Liver (tissue), 9 donors: Measurements from ENCODE around the gene SCN2B. TPM values are rescaled to one million over a fixed set of nuclear protein-coding genes. Genes with fewer than 3 reads are reported as not detected.

Experiments
- DNase-seq: peaks from one replicate; pipeline ENCODE4 v3.0.0-alpha.2; 2017; ENCODE audit warnings: low spot score
- H3K27ac ChIP-seq, 2 donors: one replicate each; pipeline ENCODE4 v1.7.0; 2013; ENCODE audit warnings: inconsistent platforms in 2 of 2, low read length in 2 of 2, control low read depth in 1 of 2, low read depth in 1 of 2, mild to moderate bottlenecking in 1 of 2
- H3K27me3 ChIP-seq, 4 donors: one replicate each; pipeline versions ENCODE4 v1.6.1 to v1.7.0; 2013; ENCODE audit warnings: low read length in 3 of 4, inconsistent platforms in 1 of 4, mild to moderate bottlenecking in 1 of 4, moderate library complexity in 1 of 4; ENCODE audit not compliant: control insufficient read depth in 4 of 4, insufficient read depth in 4 of 4
- H3K36me3 ChIP-seq, 4 donors: one replicate each; pipeline versions ENCODE4 v1.6.1 to v1.7.0; 2013; ENCODE audit warnings: low read length in 3 of 4, mild to moderate bottlenecking in 3 of 4, low read depth in 1 of 4, moderate library complexity in 1 of 4; ENCODE audit not compliant: control insufficient read depth in 4 of 4, insufficient read depth in 3 of 4
- H3K4me1 ChIP-seq, 4 donors: one replicate each; pipeline versions ENCODE4 v1.6.1 to v1.7.0; 2013; ENCODE audit warnings: low read length in 3 of 4, mild to moderate bottlenecking in 3 of 4, moderate library complexity in 1 of 4; ENCODE audit not compliant: control insufficient read depth in 4 of 4, insufficient read depth in 4 of 4
- H3K4me3 ChIP-seq, 3 donors: one replicate each; pipeline versions ENCODE4 v1.6.1 to v1.7.0; 2013; ENCODE audit warnings: low read length in 3 of 3, control low read depth in 1 of 3, low read depth in 1 of 3, mild to moderate bottlenecking in 1 of 3
- H3K9ac ChIP-seq, 2 donors: one replicate each; pipeline ENCODE4 v1.7.0; 2013; ENCODE audit warnings: low read length in 2 of 2, mild to moderate bottlenecking in 2 of 2, moderate library complexity in 2 of 2, control low read depth in 1 of 2, low read depth in 1 of 2
- H3K9me3 ChIP-seq, 4 donors: one replicate each; pipeline versions ENCODE4 v1.6.1 to v1.7.0; 2013; ENCODE audit warnings: low read length in 3 of 4; ENCODE audit not compliant: control insufficient read depth in 4 of 4
- ATF3 ChIP-seq: IDR thresholded peaks from 2 replicates; pipeline ENCODE4 v1.6.1; 2016; ENCODE audit warnings: antibody characterized with exemption
- CTCF ChIP-seq: fragments of 150-350 bp; IDR thresholded peaks from 2 replicates; pipeline ENCODE4 v1.5.1; 2017; ENCODE audit warnings: improper control_type of control experiment, low read depth, low read length; ENCODE audit not compliant: missing input control
- EGR1 ChIP-seq, 2 donors: IDR thresholded peaks; 2 replicates each; pipeline ENCODE4 v1.6.1; 2016 to 2018; ENCODE audit warnings: antibody characterized with exemption in 2 of 2, low read depth in 2 of 2
- FOXA1 ChIP-seq: IDR thresholded peaks from 2 replicates; pipeline ENCODE4 v1.6.1; 2016; ENCODE audit warnings: antibody characterized with exemption
- FOXA2 ChIP-seq: IDR thresholded peaks from 2 replicates; pipeline ENCODE4 v1.6.1; 2016; ENCODE audit warnings: antibody characterized with exemption
- GABPA ChIP-seq, 2 donors: IDR thresholded peaks in 1 of 2; conservative IDR thresholded peaks in 1 of 2; 2 replicates each; pipeline ENCODE4 v1.6.1; 2016; ENCODE audit warnings: antibody characterized with exemption in 2 of 2, mild to moderate bottlenecking in 1 of 2, moderate library complexity in 1 of 2
- HNF4A ChIP-seq, 2 donors: conservative IDR thresholded peaks; 2 replicates each; pipeline ENCODE4 v1.6.1; 2016; ENCODE audit warnings: antibody characterized with exemption in 2 of 2, mild to moderate bottlenecking in 2 of 2
- HNF4G ChIP-seq: IDR thresholded peaks from 2 replicates; pipeline ENCODE4 v1.6.1; 2016; ENCODE audit warnings: antibody characterized with exemption
- JUND ChIP-seq, 2 donors: IDR thresholded peaks; 2 replicates each; pipeline ENCODE4 v1.6.1; 2016; ENCODE audit warnings: antibody characterized with exemption in 2 of 2
- MAX ChIP-seq: IDR thresholded peaks from 2 replicates; pipeline ENCODE4 v1.6.1; 2016; ENCODE audit warnings: antibody characterized with exemption
- NR2F2 ChIP-seq: IDR thresholded peaks from 2 replicates; pipeline ENCODE4 v1.6.1; 2016; ENCODE audit warnings: antibody characterized with exemption
- RAD21 ChIP-seq, 2 donors: IDR thresholded peaks; 2 replicates each; pipeline ENCODE4 v1.6.1; 2016; ENCODE audit warnings: antibody characterized with exemption in 2 of 2, mild to moderate bottlenecking in 2 of 2
- REST ChIP-seq: IDR thresholded peaks from 2 replicates; pipeline ENCODE4 v1.6.1; 2016; ENCODE audit warnings: antibody characterized with exemption, mild to moderate bottlenecking
- RXRA ChIP-seq, 2 donors: IDR thresholded peaks; 2 replicates each; pipeline ENCODE4 v1.6.1; 2017 to 2018; ENCODE audit warnings: antibody characterized with exemption in 2 of 2, mild to moderate bottlenecking in 1 of 2
- SP1 ChIP-seq: IDR thresholded peaks from 2 replicates; pipeline ENCODE4 v1.6.1; 2018; ENCODE audit warnings: antibody characterized with exemption, mild to moderate bottlenecking
- TAF1 ChIP-seq: conservative IDR thresholded peaks from 2 replicates; pipeline ENCODE4 v1.6.1; 2016; ENCODE audit warnings: antibody characterized with exemption, mild to moderate bottlenecking
- YY1 ChIP-seq: IDR thresholded peaks from 2 replicates; pipeline ENCODE4 v1.6.1; 2016; ENCODE audit warnings: antibody characterized with exemption, mild to moderate bottlenecking
- ZBTB33 ChIP-seq: IDR thresholded peaks from 2 replicates; pipeline ENCODE4 v1.6.1; 2016; ENCODE audit warnings: antibody characterized with exemption
- WGBS: extraction: QIAGEN DNeasy Blood & Tissue Kit; methylation state at CpG from one replicate; pipeline ENCODE4 v1.1.7; 2013; 5-methylcytosine and 5-hydroxymethylcytosine counted together
- polyA plus RNA-seq, 2 donors: library from polyadenylated mRNA; stranded (reverse) in 1 of 2; unstranded in 1 of 2; fragments of 200-250 nt in 1 of 2; fragments of >200 nt in 1 of 2; fragmentation: Nextera tagmentation in 1 of 2; extraction: Ambion mirVana in 1 of 2; gene quantifications; one replicate each; pipeline versions ENCODE4 v1.2.1 to v1.2.3, GENCODE V29; 2013 to 2015
- total RNA-seq, 2 donors: library from RNA; depleted of rRNA; stranded (reverse); fragments of >200 nt; gene quantifications; one replicate each; pipeline ENCODE4 v1.2.3, GENCODE V29; 2014
- donor health status: healthy.
- donor health status: healthy.
- donor health status: healthy.
- donor health status: healthy.
- donor health status: healthy.

Gene SCN2B
- total and polyA plus RNA-seq, 4 donors: 0.01 to 0.05 TPM; not detected in 2

- Histone ChIP-seq H3K27me3 (peaks cover 0 to 7% (median 5%) of the 10 kb centered on the region in 4 donors), H3K9ac (no peak overlapping the region), H3K36me3 (no peaks in the 10 kb centered on the region), H3K4me3 (no peak overlapping the region), H3K4me1 (peaks cover 5 to 21% (median 8%) of the 10 kb centered on the region in 4 donors), H3K27ac (no peak overlapping the region), H3K9me3 (no peaks in the 10 kb centered on the region)
- 87% methylated on average over 2 of the region's 2 CpGs for WGBS
- DNase-seq: no peak
- TF ChIP-seq EGR1 (IDR thresholded peaks at IDR 0.05; ENCODE audit: low read depth in 2 of 2) (no peak), JUND (IDR thresholded peaks at IDR 0.05) (no peak), ATF3 (no peak)
Measured at GRCh38 chr11:118148856-118149255, 27.6 kb downstream of the SCN2B start.

- H3K4me1 ChIP-seq: peaks cover 4 to 21% (median 7%) of the 10 kb centered on the region in 4 donors
- H3K9ac ChIP-seq: no peak overlapping the region
- H3K4me3 ChIP-seq: no peak overlapping the region
- no peaks in the 10 kb centered on the region for H3K9me3 ChIP-seq
- TF ChIP-seq TAF1 (no peak), YY1 (no peak), NR2F2 (no peak), RXRA (IDR thresholded peaks at IDR 0.05) (no peak), RAD21 (IDR thresholded peaks at IDR 0.05) (no peak), FOXA1 (no peak), MAX (no peak), CTCF (no peak), JUND (IDR thresholded peaks at IDR 0.05) (no peak), GABPA (IDR thresholded peaks at IDR 0.05 in 1 of 2, conservative IDR thresholded peaks at IDR 0.05 in 1 of 2) (no peak), ATF3 (no peak), EGR1 (IDR thresholded peaks at IDR 0.05; ENCODE audit: low read depth in 2 of 2) (no peak), HNF4A (conservative IDR thresholded peaks at IDR 0.05) (no peak), FOXA2 (no peak), REST (no peak), ZBTB33 (no peak), HNF4G (no peak), SP1 (no peak)
- no peak for DNase-seq
- H3K36me3 ChIP-seq: no peaks in the 10 kb centered on the region
- H3K27me3 ChIP-seq: peaks cover 0 to 5% (median 4%) of the 10 kb centered on the region in 4 donors
- H3K27ac ChIP-seq: no peak overlapping the region
- WGBS: 88% methylated on average over 8 of the region's 8 CpGs
Measured at GRCh38 chr11:118148240-118148639, 28.2 kb downstream of the SCN2B start.
